ENCODE measurements around the gene RELN. TPM values are rescaled to one million over a fixed set of nuclear protein-coding genes. Genes with fewer than 3 reads are reported as not detected.
A peak's percentile ranks its signal among the peaks of the same experiment; 100 is the strongest.
"Not testable (repeated sequence)": the region's sequence is repeated elsewhere in the genome, so short reads cannot be mapped to it uniquely, and the experiment has no call there.

The RELN gene
- total RNA-seq, 1 experiment from 2014 or later, result 59.0 TPM

GRCh38 chr7:103538964-103539709 is 450.3 kb downstream of the RELN start:
- Histone ChIP-seq H3K4me3 (no peak overlapping the region), H3K9me3 (replicated peaks) (no peaks in the 10 kb centered on the region; the same call in 1 of the 2 replicates), H3K4me1 (no peaks in the 10 kb centered on the region), H3K27me3 (no peaks in the 10 kb centered on the region), H3K36me3 (peaks cover 15% of the 10 kb centered on the region), H3K27ac (no peak overlapping the region)
- DNase-seq, result no peak

GRCh38 chr7:103533761-103534160 is 455.7 kb downstream of the RELN start:
- H3K4me3 ChIP-seq, result no peak overlapping the region
- H3K27me3 ChIP-seq, result no peaks in the 10 kb centered on the region
- peaks cover 18% of the 10 kb centered on the region for H3K36me3 ChIP-seq
- H3K4me1 ChIP-seq, result no peaks in the 10 kb centered on the region
- no peak for DNase-seq
- H3K9me3 ChIP-seq (replicated peaks), result peaks cover 2% of the 10 kb centered on the region; the same call in 1 of the 2 replicates
- H3K27ac ChIP-seq, result no peak overlapping the region

- H3K4me1 ChIP-seq, result no peaks in the 10 kb centered on the region
- H3K27me3 ChIP-seq, result no peaks in the 10 kb centered on the region
- H3K9me3 ChIP-seq (replicated peaks), result peaks cover 2% of the 10 kb centered on the region; the same call in 1 of the 2 replicates
- DNase-seq, result no peak
- H3K27ac ChIP-seq, result no peak overlapping the region
- peaks cover 13% of the 10 kb centered on the region for H3K36me3 ChIP-seq
- H3K4me3 ChIP-seq, result no peak overlapping the region
Measured at GRCh38 chr7:103532955-103533354, 456.5 kb downstream of the RELN start.

- Histone ChIP-seq H3K9me3 (replicated peaks) (no peaks in the 10 kb centered on the region), H3K36me3 (peaks cover 3% of the 10 kb centered on the region; the same call in 1 of the 2 replicates), H3K27ac (no peak overlapping the region), H3K4me1 (no peaks in the 10 kb centered on the region), H3K27me3 (no peaks in the 10 kb centered on the region), H3K4me3 (no peak overlapping the region)
- no peak for DNase-seq
Measured at GRCh38 chr7:103528152-103528551, 461.3 kb downstream of the RELN start.

- no peaks in the 10 kb centered on the region for H3K4me1 ChIP-seq
- DNase-seq, result no peak
- no peak overlapping the region for H3K27ac ChIP-seq
- no peaks in the 10 kb centered on the region for H3K9me3 ChIP-seq (replicated peaks)
- no peaks in the 10 kb centered on the region for H3K27me3 ChIP-seq
- H3K4me3 ChIP-seq, result no peak overlapping the region
- H3K36me3 ChIP-seq, result no peaks in the 10 kb centered on the region
Measured at GRCh38 chr7:103525937-103526336, 463.5 kb downstream of the RELN start.

- DNase-seq, result peak in 1 of 2 experiments; percentile 45
- H3K36me3 ChIP-seq, result no peaks in the 10 kb centered on the region; the same call in 1 of the 2 replicates
- H3K27me3 ChIP-seq, result no peaks in the 10 kb centered on the region
- no peaks in the 10 kb centered on the region for H3K9me3 ChIP-seq (replicated peaks)
- H3K4me1 ChIP-seq, result no peaks in the 10 kb centered on the region
- H3K27ac ChIP-seq, result no peak overlapping the region
- no peak overlapping the region for H3K4me3 ChIP-seq
Measured at GRCh38 chr7:103524042-103524907, 465.2 kb downstream of the RELN start.

- Histone ChIP-seq H3K27me3 (no peaks in the 10 kb centered on the region), H3K4me3 (no peak overlapping the region), H3K4me1 (no peaks in the 10 kb centered on the region), H3K9me3 (replicated peaks) (no peaks in the 10 kb centered on the region), H3K36me3 (no peaks in the 10 kb centered on the region; the same call in none of the 2 replicates), H3K27ac (no peak overlapping the region)
- no peak for DNase-seq
Measured at GRCh38 chr7:103521937-103522336, 467.5 kb downstream of the RELN start.

GRCh38 chr7:103504505-103505135 is 484.8 kb downstream of the RELN start:
- no peak overlapping the region for H3K27ac ChIP-seq
- no peaks in the 10 kb centered on the region for H3K9me3 ChIP-seq (replicated peaks)
- no peak for DNase-seq
- H3K4me1 ChIP-seq, result no peaks in the 10 kb centered on the region
- no peaks in the 10 kb centered on the region; the same call in 1 of the 2 replicates for H3K36me3 ChIP-seq
- no peaks in the 10 kb centered on the region for H3K27me3 ChIP-seq
- H3K4me3 ChIP-seq, result no peak overlapping the region

- no peaks in the 10 kb centered on the region for H3K9me3 ChIP-seq (replicated peaks)
- no peak overlapping the region for H3K4me3 ChIP-seq
- no peak overlapping the region for H3K27ac ChIP-seq
- no peak for DNase-seq
- no peaks in the 10 kb centered on the region; the same call in 1 of the 2 replicates for H3K36me3 ChIP-seq
- no peaks in the 10 kb centered on the region for H3K4me1 ChIP-seq
- no peaks in the 10 kb centered on the region for H3K27me3 ChIP-seq
Measured at GRCh38 chr7:103501206-103501605, 488.3 kb downstream of the RELN start.

GRCh38 chr7:103499976-103500375 is 489.5 kb downstream of the RELN start:
- no peak for DNase-seq
- H3K9me3 ChIP-seq (replicated peaks), result no peaks in the 10 kb centered on the region
- H3K27me3 ChIP-seq, result no peaks in the 10 kb centered on the region
- no peak overlapping the region for H3K4me3 ChIP-seq
- no peak overlapping the region for H3K27ac ChIP-seq
- H3K36me3 ChIP-seq, result peaks cover 3% of the 10 kb centered on the region; the same call in 1 of the 2 replicates
- no peaks in the 10 kb centered on the region for H3K4me1 ChIP-seq

- no peak overlapping the region for H3K4me3 ChIP-seq
- no peaks in the 10 kb centered on the region for H3K4me1 ChIP-seq
- H3K9me3 ChIP-seq (replicated peaks), result no peaks in the 10 kb centered on the region
- H3K27ac ChIP-seq, result no peak overlapping the region
- H3K36me3 ChIP-seq, result peaks cover 4% of the 10 kb centered on the region; the same call in 1 of the 2 replicates
- DNase-seq, result no peak
- no peaks in the 10 kb centered on the region for H3K27me3 ChIP-seq
Measured at GRCh38 chr7:103487419-103487818, 502.0 kb downstream of the RELN start.

GRCh38 chr7:103486873-103487272 is 502.6 kb downstream of the RELN start:
- not testable (repeated sequence) for DNase-seq; H3K4me1 ChIP-seq; H3K27ac ChIP-seq; H3K36me3 ChIP-seq; H3K4me3 ChIP-seq; H3K9me3 ChIP-seq (replicated peaks); H3K27me3 ChIP-seq

GRCh38 chr7:103480771-103481170 is 508.7 kb downstream of the RELN start:
- no peaks in the 10 kb centered on the region for H3K27me3 ChIP-seq
- H3K4me3 ChIP-seq, result no peak overlapping the region
- no peaks in the 10 kb centered on the region for H3K9me3 ChIP-seq (replicated peaks)
- H3K36me3 ChIP-seq, result no peaks in the 10 kb centered on the region
- H3K4me1 ChIP-seq, result no peaks in the 10 kb centered on the region
- no peak overlapping the region for H3K27ac ChIP-seq
- DNase-seq, result no peak

- DNase-seq, result no peak
- no peak overlapping the region for H3K4me3 ChIP-seq
- H3K9me3 ChIP-seq (replicated peaks), result no peaks in the 10 kb centered on the region
- no peak overlapping the region for H3K27ac ChIP-seq
- no peaks in the 10 kb centered on the region for H3K27me3 ChIP-seq
- H3K36me3 ChIP-seq, result no peaks in the 10 kb centered on the region
- no peaks in the 10 kb centered on the region for H3K4me1 ChIP-seq
Measured at GRCh38 chr7:103474956-103475355, 514.5 kb downstream of the RELN start.

Measured in SJCRH30 (cell line).